ENCODE results near the gene PTEN.
"Not testable (repeated sequence)": the region's sequence is repeated elsewhere in the genome, so short reads cannot be mapped to it uniquely, and the experiment has no call there.

The PTEN gene

GRCh38 chr10:87863053-87863943 lies at the start of gene PTEN, which contains the start of gene KLLN:
Gene PTEN, plus strand, starts transcription at chr10:87863625. Its CDS starts 845 bp downstream, at chr10:87864470.
Gene KLLN, minus strand, starts transcription at chr10:87863533. Its CDS starts 1,046 bp downstream, at chr10:87862487.
- DNase-seq (ENCODE audit: low read depth): peak; percentile 62

DNA sequence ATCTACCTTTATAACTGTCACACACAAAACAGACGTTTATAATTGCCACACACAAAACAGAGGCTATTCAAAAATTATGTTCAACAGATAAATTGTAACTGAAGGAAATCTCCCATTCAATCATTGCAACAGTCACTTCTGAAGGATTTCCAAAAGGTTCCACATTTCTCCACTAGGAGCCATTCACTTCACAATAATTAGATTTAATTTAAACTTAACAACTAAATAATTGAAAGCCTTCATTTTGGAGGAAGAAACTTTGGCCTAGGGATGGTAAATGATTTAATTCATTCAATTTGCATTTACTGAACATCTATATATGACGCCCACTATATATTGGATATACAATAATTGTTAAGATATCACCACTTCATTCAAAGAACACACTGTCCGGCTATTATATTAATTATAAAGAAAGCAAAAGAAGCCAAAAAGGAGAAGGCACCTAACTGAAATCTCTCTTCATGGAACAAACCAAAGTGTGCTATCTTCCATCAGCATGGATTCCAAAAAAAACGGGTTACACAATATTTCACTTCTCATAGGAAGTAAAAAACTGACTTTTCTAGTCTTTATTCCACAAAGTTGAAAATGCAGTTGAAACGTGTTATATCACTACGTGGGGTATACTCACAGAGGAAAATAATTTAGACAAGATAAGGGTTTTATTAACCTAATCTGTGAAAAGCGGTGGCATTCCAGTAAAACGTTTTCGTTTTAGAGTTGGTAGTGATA lies 47.1 kb upstream of the PTEN start:
- DNase-seq (ENCODE audit: low read depth): no peak

GRCh38 chr10:87816898-87817608 lies 46.4 kb upstream of the PTEN start:
- no peak for DNase-seq (ENCODE audit: low read depth)

- DNase-seq (ENCODE audit: low read depth): peak; percentile 78
Measured at GRCh38 chr10:87817609-87818504, 45.6 kb upstream of the PTEN start, which contains the start of gene ATAD1. Gene ATAD1, minus strand, starts transcription at chr10:87818226. Its CDS starts 3,627 bp downstream, at chr10:87814599.

- peak; percentile 42 for DNase-seq (ENCODE audit: low read depth)
Measured at GRCh38 chr10:87818505-87819288, 44.7 kb upstream of the PTEN start.

DNA sequence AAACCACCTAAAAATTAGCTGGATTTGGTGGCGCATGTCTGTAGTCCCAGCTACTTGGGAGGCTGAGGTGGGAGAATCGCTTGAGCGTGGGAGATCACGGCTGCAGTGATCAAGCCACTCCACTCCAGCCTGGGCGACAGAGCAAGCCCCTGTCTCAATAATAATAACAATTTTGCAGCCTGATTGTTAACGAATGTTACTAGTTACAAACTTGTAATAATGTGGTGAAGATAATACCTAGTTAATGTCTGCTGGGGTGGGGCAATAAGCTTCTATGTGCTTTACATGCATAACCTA lies 44.2 kb upstream of the PTEN start:
- DNase-seq (ENCODE audit: low read depth): no peak

- DNase-seq (ENCODE audit: low read depth): no peak
Measured at GRCh38 chr10:87826653-87827052, 36.8 kb upstream of the PTEN start.

DNA sequence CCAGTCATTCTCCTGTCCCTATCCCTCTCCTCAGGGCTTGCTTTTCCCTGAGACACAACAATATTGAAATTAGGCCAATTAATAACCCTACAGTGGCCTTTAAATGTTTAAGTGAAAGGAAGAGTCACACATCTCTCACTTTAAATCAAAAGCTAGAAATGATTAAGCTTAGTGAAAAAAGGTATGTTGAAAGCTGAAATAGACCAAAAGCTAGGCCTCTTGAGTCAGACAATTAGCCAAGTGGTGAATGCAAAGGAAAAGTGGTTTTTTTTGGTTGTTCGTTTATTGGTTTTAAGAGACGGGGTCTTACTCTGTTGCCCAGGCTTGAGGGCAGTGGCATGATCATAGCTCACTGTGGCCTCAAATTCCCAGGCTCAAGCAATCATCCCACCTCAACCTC lies 35.7 kb upstream of the PTEN start:
- no peak for DNase-seq (ENCODE audit: low read depth)

GRCh38 chr10:87829051-87829450 lies 34.4 kb upstream of the PTEN start:
- not testable (repeated sequence) for DNase-seq (ENCODE audit: low read depth)

- no peak for DNase-seq (ENCODE audit: low read depth)
Measured at GRCh38 chr10:87829986-87830729, 33.3 kb upstream of the PTEN start.

DNA sequence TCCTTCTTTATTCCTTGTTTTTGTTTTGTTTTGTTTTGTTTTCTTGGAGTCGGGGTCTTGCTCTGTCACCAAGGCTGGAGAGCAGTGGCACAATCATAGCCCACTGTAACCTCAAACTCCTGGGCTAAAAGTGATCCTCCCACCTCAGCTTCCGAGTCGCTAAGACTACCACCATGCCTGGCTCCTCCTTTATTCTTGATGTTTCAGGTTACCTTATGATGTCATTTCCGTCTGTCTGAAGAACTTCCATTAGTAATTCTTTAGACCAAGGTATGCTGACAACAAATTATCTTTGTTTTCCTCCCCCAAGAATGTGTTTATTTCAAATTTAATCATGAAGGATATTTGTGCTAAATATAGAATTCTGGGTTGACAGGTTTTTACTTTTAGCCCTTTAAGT lies 27.3 kb upstream of the PTEN start:
- no peak for DNase-seq (ENCODE audit: low read depth)

DNA sequence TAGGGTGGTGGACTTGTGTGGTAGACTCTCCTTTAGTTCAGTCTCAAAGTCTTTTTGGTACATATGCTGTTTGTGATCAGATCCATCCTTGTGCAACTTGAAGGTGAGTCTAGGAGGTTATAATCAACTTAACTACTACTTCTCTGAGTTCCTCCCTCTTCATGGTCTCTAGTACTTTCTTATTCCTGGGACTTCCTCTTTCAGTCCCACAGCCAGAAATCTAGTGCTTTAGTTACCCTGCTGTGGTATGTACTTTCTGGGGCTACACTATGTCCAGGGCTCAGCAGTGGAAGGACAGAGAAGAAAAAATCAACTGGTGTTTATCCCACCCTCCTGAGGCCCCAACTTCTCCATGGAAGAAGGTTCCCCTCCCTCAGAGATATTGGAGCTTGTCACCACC lies 26.0 kb upstream of the PTEN start:
- DNase-seq (ENCODE audit: low read depth): no peak

GRCh38 chr10:87838650-87839049 lies 24.8 kb upstream of the PTEN start:
- DNase-seq (ENCODE audit: low read depth): no peak

GRCh38 chr10:87841186-87841585 lies 22.2 kb upstream of the PTEN start:
- DNase-seq (ENCODE audit: low read depth): no peak

DNA sequence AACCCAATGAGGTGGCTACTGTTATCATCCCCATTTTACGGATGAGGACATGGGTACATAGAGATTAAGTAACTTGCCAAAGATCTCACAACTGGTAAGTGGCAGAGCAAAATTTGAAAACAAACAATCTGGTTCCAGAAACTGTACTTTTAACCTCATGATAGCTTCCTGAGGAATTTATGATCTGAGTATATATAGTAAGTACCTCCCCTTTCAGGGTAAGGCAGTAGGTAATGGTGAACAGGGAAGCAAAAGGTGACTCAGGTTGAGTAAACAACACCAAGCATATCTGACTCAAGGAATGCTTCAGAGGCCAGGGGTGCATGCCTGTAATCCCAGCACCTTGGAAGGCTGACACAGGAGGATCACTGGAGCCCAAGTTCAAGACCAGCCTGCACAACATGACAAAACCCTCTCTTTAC lies 21.2 kb upstream of the PTEN start:
- no peak for DNase-seq (ENCODE audit: low read depth)

GRCh38 chr10:87842776-87843497 lies 20.5 kb upstream of the PTEN start:
- DNase-seq (ENCODE audit: low read depth): no peak

- no peak for DNase-seq (ENCODE audit: low read depth)
Measured at GRCh38 chr10:87843714-87844113, 19.7 kb upstream of the PTEN start.

DNA sequence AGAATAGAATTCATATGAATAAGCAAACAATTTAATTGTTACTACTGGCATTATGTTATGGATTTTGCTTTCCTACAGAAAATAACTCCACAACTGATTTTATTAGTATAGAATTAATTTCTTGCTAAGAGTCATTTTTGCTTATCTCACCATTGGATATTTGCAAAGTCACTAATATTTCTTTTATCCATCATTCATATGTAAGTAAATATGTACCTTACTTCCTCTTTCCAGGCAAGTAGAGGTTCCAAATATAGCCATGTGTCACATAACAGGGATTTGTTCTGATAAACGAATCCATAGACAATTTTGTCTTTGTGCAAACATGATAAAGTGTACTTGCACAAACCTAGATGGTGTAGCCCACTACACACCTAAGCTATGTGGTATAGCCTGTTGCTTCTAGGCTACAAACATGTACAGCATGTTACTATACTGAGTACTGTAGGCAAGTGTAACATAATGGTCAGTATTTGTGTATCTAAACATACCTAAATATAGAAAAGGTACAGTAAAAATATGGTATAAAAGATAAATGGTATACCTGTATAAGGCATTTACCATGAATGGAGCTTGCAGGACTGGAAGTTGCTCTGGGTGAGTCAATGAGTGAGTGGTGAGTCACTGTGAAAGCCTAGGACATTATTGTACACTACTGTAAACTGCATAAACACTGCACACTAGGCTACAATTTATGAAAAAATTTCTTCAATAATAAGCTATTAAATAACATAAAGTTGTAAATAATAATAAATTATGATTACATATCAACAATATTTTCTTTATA lies 18.4 kb upstream of the PTEN start:
- DNase-seq (ENCODE audit: low read depth): no peak

- no peak for DNase-seq (ENCODE audit: low read depth)
Measured at GRCh38 chr10:87845624-87845998, 17.8 kb upstream of the PTEN start.
